EL (cell line): ENCODE data around the gene RPS6KA3.
"Not testable (repeated sequence)": the region's sequence is repeated elsewhere in the genome, so short reads cannot be mapped to it uniquely, and the experiment has no call there.

ENCODE experiments used
- DNase-seq: peaks from one replicate; pipeline ENCODE4 v3.0.0-alpha.2; 2016

Gene RPS6KA3

GRCh38 chrX:20217271-20217670 lies 49.4 kb downstream of the RPS6KA3 start:
- DNase-seq, result peak; percentile 60

- DNase-seq, result no peak
Measured at GRCh38 chrX:20215565-20215964, 51.1 kb downstream of the RPS6KA3 start.

DNA sequence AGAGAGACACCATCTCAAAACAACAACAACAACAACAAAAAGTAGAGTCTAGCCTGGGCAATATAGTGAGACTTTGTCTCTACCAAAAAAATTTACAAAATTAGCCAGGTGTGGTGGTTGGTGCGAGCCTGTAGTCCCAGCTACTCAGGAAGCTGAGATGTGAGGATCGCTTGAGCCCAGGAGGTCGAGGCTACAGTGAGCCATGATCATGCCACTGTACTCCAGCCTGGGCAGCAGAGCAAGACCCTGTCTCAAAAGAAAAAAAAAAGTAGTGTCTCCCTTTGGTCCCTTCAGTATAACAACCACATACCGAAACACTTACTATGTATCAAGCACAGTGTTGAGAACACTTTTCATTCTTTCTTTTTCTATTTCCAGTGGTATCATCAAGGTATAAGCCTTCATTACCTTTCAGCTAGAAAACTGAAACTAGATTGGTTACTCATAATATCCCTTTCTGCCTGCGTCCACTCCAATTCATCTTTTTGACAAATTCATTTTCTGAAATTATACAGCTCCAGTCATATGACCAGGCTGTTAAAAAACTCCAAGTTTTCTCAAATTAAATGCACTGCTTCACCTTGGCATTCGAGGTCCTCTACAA lies 54.1 kb downstream of the RPS6KA3 start:
- no peak for DNase-seq

GRCh38 chrX:20211261-20211786 lies 55.4 kb downstream of the RPS6KA3 start:
- DNase-seq, result no peak

GRCh38 chrX:20205927-20206708 lies 60.6 kb downstream of the RPS6KA3 start:
- DNase-seq, result no peak

GRCh38 chrX:20204351-20204750 lies 62.4 kb downstream of the RPS6KA3 start:
- no peak for DNase-seq

GRCh38 chrX:20197641-20198210 lies 69.0 kb downstream of the RPS6KA3 start:
- no peak for DNase-seq

DNA sequence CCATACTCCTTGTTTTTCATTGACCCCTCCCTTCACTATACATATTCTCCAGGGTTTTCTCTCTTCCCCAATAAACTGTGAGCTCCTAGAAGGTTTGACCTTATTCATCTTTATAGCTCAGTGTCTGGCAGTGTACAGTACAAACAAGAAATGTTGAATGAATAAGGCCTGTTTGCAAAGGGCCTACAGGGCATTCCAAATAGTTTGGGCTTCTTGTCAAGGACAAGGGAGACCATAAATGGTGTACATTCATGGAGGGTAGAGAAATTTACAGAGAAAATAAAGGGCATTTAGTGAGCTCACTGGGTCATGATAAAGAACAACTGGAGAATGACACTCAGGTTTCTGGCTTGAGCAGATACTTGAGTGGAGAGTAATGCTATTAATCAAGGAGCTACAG lies 77.5 kb downstream of the RPS6KA3 start:
- DNase-seq, result no peak

- no peak for DNase-seq
Measured at GRCh38 chrX:20181598-20182329, 84.9 kb downstream of the RPS6KA3 start.

DNA sequence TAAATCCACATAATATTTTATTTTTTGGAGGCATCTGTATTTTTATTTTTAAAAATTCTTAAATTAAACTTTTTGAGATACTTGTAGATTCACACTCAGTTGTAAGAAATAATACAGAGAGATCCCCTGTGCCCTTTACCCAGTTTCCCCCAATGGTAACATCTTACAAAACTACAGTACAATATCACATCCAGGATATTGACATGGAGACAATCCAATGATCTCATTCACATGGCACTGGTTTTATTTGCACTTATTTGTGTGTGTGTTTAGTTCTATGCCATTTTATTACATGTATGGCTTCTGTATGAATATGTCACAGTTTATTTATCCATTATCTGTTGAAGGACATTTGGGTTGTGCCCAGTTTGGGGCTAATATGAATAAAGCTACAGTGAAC lies 89.6 kb downstream of the RPS6KA3 start:
- no peak for DNase-seq

GRCh38 chrX:20173856-20174255 lies 92.9 kb downstream of the RPS6KA3 start:
- no peak for DNase-seq

DNA sequence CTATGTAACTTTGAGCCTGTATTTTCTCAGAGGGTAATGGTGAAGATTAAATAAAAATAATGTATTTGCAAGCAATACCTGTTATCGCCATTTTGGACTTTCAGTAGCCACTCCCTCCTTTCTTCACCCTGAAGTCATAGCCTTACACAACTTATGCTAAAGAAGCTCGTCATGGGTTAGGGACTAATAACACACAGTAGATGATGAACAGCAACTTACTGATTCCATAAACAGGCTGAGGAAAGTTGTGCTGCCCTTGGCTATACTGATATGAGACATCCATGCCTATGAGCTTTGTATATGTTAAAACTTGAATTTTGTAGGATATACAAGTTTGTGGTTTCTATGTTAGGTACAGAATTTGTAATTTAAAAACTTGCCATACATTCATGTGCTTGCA lies 93.4 kb downstream of the RPS6KA3 start:
- no peak for DNase-seq

DNA sequence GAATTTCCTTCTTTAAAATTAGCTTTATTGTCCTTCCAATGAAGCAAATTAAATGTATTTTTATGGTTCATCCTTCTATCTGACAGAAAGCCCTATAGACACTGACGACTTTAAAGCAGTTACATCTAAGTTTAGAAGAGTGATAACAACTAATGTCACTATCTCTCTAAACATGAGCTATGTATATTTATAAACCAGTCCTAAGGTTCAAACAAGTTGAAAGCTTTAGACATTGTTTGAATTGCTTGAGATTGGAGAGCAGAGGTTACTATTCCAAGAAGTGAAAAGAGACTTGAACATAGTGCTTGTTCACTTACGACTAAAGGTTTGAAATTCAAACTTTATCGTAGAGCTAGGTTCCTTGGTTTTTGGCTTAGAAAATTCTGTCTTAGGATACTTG lies 94.8 kb downstream of the RPS6KA3 start:
- DNase-seq, result no peak

DNA sequence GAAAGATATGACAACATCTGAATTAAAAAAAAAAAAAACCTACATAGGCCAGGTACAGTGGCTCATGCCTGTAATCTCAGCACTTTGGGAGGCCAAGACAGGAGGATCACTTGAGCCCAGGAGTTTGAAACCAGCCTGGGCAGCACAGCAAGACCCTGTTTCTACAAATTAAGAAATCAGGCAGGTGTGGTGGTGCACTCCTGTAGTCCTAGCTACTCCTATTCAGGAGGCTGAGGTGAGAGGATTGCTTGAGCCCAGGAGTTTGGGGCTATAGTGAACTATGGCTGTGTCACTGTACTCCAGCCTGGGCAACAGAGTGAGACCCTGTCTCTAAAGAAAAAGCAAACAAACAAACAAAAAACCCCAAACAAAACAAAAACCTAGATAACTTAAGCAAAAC lies 104.2 kb downstream of the RPS6KA3 start:
- not testable (repeated sequence) for DNase-seq

DNA sequence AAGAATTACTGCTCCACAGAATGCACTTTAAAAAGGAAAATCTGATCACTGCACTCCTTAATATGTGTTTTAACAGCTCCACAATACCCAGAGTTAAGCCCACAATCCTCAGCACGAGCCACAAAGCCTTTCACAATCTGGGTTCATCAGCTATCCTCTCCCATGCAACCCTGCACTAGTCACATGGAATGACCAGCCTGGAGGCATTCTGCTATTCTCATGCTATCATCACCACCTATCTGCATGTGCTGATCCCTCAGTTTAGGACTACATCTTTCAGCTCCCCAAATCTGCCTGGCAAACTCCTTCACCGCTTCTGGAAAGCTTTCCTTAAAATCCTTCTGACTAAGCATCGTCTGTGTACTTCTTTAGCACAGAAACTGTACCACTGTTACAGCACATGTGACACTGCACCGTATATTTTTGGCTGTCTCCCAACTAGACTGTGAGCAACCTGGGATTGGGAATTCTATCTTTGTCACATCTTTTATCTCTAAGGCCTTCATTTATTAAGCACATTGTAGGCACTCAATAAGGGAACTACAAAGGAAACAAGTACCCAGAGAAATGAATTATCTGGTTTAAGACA lies 106.8 kb downstream of the RPS6KA3 start:
- no peak for DNase-seq

GRCh38 chrX:20151689-20152088 lies 115.0 kb downstream of the RPS6KA3 start:
- no peak for DNase-seq

DNA sequence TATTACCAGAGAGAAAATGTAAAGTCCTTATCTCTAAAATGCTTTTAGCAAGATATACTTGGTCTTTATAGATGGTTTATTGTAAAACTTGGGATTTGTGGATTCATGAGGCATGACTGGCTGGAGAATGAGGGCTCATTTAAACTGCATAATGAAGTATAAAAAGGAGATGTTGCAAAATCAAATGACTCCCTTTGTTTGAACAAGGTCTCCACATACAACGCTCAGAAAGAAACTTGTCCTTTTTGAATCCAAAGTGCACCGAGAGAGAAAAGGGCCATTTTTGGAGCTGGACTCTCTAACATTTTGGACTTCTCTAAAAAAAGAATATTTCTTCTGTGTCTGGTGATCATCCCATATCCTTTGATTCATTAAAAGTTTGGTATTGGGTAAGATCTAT lies 117.4 kb downstream of the RPS6KA3 start:
- DNase-seq, result no peak

- no peak for DNase-seq
Measured at GRCh38 chrX:20147561-20147960, 119.1 kb downstream of the RPS6KA3 start.

DNA sequence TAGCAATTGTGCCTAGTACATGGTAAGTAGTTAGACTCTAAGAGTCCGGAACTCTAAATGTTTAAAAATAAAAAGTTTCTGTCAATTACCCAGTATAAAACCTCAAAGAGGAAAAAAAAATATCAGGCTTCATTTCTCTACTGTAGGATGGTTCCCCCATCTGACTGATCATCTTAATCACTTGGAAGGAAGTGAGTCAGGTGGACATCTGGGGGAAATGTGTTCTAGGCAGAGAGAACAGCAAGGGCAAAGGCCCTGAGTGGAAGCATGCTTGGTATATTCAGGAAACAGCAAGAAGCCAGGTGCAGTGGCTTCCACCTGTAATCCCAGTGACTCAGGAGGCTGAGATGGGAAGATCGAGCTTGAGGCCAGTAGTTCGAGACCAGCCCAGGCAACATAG lies 122.2 kb downstream of the RPS6KA3 start:
- peak; percentile 65 for DNase-seq

- DNase-seq, result no peak
Measured at GRCh38 chrX:20143561-20143960, 123.1 kb downstream of the RPS6KA3 start.

DNA sequence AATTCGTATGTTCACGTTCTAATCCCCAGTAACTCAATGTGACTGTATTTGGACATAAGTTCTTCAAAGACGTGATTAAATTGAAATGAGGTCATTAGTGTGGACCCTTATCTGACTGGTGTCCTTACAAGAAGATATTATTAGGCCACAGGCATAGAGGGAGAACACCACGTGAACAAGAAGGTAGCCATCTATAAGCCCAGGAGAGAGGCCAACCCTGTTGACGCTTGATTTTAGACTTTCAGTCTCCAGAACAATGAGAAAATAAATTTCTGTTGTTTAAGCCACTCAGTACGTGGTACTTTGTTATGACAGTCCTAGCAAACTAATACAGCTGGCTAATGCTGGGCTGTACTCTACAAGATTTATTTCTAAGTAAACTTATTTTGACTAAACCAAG lies 123.6 kb downstream of the RPS6KA3 start:
- no peak for DNase-seq

- DNase-seq, result peak; percentile 95
Measured at GRCh38 chrX:20141281-20142220, 125.2 kb downstream of the RPS6KA3 start, which contains the start of gene EIF1AX. EIF1AX (minus strand) TSS chrX:20141838; CDS start chrX:20141640, 198 bp downstream.
